ENCODE results near the gene CHRM5. TPM values are rescaled to one million over a fixed set of nuclear protein-coding genes. Genes with fewer than 3 reads are reported as not detected.

Gene CHRM5
- polyA plus RNA-seq, 1 experiment: 0.04 TPM

- ChIA-PET CTCF (no interaction called here), POLR2A (no interaction called here)
- DNase-seq (ENCODE audit: low read depth): no peak
These were observed 3.5 kb downstream of the CHRM5 start for GRCh38 chr15:33971811-33972210.

GRCh38 chr15:33975022-33975565 lies 6.8 kb downstream of the CHRM5 start:
- no peak for DNase-seq (ENCODE audit: low read depth)
- Histone ChIP-seq H3K4me3 (ENCODE audit: low read depth, low read length) (no peak overlapping the region), H3K27me3 (ENCODE audit: control insufficient read depth, insufficient read depth, low read length) (no peaks in the 10 kb centered on the region), H3K36me3 (ENCODE audit: control insufficient read depth, insufficient read depth, low read length) (no peaks in the 10 kb centered on the region)
- POLR2A ChIA-PET: no interaction called here
- CTCF ChIA-PET: interaction anchor here (1.7 kb wide), 1 partner anchor 9 kb away, joined by 5 read pairs; no protein-coding TSS in a partner anchor
- TF ChIP-seq CTCF (IDR thresholded peaks at IDR 0.05; ENCODE audit: insufficient read depth, low read depth, low read length): no peak

More at GRCh38 chr15:33971811-33972210, 3.5 kb downstream of the CHRM5 start:
- H3K27me3 ChIP-seq (ENCODE audit: control insufficient read depth, insufficient read depth, low read length): no peaks in the 10 kb centered on the region
- TF ChIP-seq CTCF (IDR thresholded peaks at IDR 0.05; ENCODE audit: insufficient read depth, low read depth, low read length): no peak
- no peaks in the 10 kb centered on the region for H3K36me3 ChIP-seq (ENCODE audit: control insufficient read depth, insufficient read depth, low read length)
- no peak overlapping the region for H3K4me3 ChIP-seq (ENCODE audit: low read depth, low read length)

GRCh38 chr15:33980159-33980558 lies 11.9 kb downstream of the CHRM5 start:
- no peak overlapping the region for H3K4me3 ChIP-seq (ENCODE audit: low read depth, low read length)
- no peaks in the 10 kb centered on the region for H3K27me3 ChIP-seq (ENCODE audit: control insufficient read depth, insufficient read depth, low read length)
- CTCF ChIA-PET: no interaction called here
- POLR2A ChIA-PET: no interaction called here
- no peaks in the 10 kb centered on the region for H3K36me3 ChIP-seq (ENCODE audit: control insufficient read depth, insufficient read depth, low read length)
- DNase-seq (ENCODE audit: low read depth): no peak
- TF ChIP-seq CTCF (IDR thresholded peaks at IDR 0.05; ENCODE audit: insufficient read depth, low read depth, low read length): no peak

GRCh38 chr15:33982516-33982915 lies 14.2 kb downstream of the CHRM5 start:
- ChIA-PET CTCF (interaction anchor here (0.5 kb wide), 1 partner anchor 49 kb away, joined by 3 read pairs; no protein-coding TSS in a partner anchor), POLR2A (no interaction called here)
- no peak overlapping the region for H3K4me3 ChIP-seq (ENCODE audit: low read depth, low read length)
- no peaks in the 10 kb centered on the region for H3K27me3 ChIP-seq (ENCODE audit: control insufficient read depth, insufficient read depth, low read length)
- H3K36me3 ChIP-seq (ENCODE audit: control insufficient read depth, insufficient read depth, low read length): no peaks in the 10 kb centered on the region
- DNase-seq (ENCODE audit: low read depth): no peak
- no peak for TF ChIP-seq CTCF (IDR thresholded peaks at IDR 0.05; ENCODE audit: insufficient read depth, low read depth, low read length)

- TF ChIP-seq CTCF (IDR thresholded peaks at IDR 0.05; ENCODE audit: insufficient read depth, low read depth, low read length): no peak
- Histone ChIP-seq H3K36me3 (ENCODE audit: control insufficient read depth, insufficient read depth, low read length) (no peaks in the 10 kb centered on the region), H3K27me3 (ENCODE audit: control insufficient read depth, insufficient read depth, low read length) (no peaks in the 10 kb centered on the region), H3K4me3 (ENCODE audit: low read depth, low read length) (no peak overlapping the region)
- CTCF ChIA-PET: interaction anchor here (0.7 to 1.7 kb wide), 7 partner anchors 9 to 248 kb away, joined by 3 to 8 read pairs (median 3); no protein-coding TSS in a partner anchor
- POLR2A ChIA-PET: no interaction called here
- DNase-seq (ENCODE audit: low read depth): peak; percentile 67
These were observed 17.0 kb downstream of the CHRM5 start for GRCh38 chr15:33985287-33985686.

All from BJ (cell line).